AG04449 (cell line): ENCODE results near the gene COBLL1.
A peak's percentile ranks its signal among the peaks of the same experiment; 100 is the strongest.

Source experiments
- CTCF ChIA-PET: fragments of 350-600 bp; formaldehyde crosslinking; extraction: SDS; loops from one replicate; lab custom pipeline; 2021; ENCODE audit warnings: antibody characterized with exemption; lab: Yijun Ruan, JAX
- POLR2A ChIA-PET: fragments of 400-600, 350-600 bp; formaldehyde crosslinking; extraction: SDS; loops from one replicate; lab custom pipeline; 2020; ENCODE audit warnings: antibody characterized with exemption, inconsistent platforms; lab: Yijun Ruan, JAX
- DNase-seq: peaks from one replicate; pipeline ENCODE4 v3.0.0-alpha.2; 2010; ENCODE audit warnings: low read depth, low spot score
- H3K4me3 ChIP-seq: 2 replicates; pipeline ENCODE4 v1.5.1; 2011; ENCODE audit warnings: low read depth, mild to moderate bottlenecking, control low read depth, low read length
- TF ChIP-seq, protein P1 (sequence below): IDR thresholded peaks from one replicate; pipeline ENCODE4 v1.5.1; 2011; ENCODE audit warnings: mild to moderate bottlenecking, moderate library complexity, low read length, control low read depth, inconsistent platforms; ENCODE audit not compliant: insufficient read depth; ENCODE audit errors: missing control alignments

COBLL1 gene

DNA sequence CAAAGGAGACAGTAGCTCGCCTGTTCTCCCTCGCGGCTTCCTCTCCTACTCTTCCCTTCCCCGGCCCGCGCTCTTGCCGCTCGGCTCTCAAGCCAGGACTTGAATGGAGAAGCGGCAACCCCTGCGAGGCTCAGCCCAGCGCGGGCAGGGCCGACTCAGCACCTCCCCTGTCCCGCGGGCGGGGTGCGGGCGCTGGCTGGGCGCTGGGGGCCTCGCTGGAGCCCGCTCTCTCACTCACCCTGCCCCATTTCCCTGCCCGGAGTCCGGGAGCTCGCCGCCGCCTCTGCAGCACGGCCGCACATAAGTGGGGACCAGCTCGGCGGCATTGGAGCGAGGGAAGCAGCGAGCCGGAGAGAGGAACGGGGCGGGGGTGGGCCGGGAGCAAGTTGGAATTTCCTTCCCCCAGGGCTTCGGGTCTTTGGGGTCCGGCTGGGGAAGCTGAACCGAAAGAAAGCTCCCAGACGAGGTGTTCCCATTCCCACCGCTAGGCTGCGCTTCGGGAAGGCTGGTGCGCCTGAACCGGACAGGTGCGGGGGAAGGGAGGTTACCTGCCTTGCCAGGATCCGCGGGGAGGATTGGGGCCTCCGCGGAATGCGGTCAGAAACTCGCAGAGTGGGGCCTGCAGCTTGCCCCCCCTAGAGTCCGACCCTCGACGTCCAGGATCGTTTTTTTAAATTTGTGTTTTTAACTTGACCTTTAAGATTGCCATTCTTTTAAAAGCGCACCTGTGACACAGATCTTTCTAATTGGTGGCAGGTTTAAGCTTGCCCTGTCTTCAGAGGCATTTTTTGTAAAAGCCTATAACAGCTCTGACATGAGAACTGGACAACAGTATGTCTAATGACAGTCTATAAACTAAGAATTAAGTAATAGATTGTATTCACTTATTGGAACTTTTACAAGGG lies at the start of gene COBLL1:
Gene COBLL1, minus strand, starts transcription at position 105 of the 905 bp plus-strand sequence. CDS start 627 bp downstream, outside the sequence.
- ChIA-PET POLR2A (interaction anchor here (0.9 to 1.3 kb wide), 4 partner anchors 17 to 107 kb away, joined by 3 read pairs; no protein-coding TSS in a partner anchor), CTCF (interaction anchor here (0.6 to 4.3 kb wide), 52 partner anchors 10 to 148 kb away, joined by 3 to 63 read pairs (median 4); no protein-coding TSS in a partner anchor)
- no peak for DNase-seq
- peak within 1 kb of the TSS; percentile 71 for H3K4me3 ChIP-seq
- TF ChIP-seq, protein P1, sequence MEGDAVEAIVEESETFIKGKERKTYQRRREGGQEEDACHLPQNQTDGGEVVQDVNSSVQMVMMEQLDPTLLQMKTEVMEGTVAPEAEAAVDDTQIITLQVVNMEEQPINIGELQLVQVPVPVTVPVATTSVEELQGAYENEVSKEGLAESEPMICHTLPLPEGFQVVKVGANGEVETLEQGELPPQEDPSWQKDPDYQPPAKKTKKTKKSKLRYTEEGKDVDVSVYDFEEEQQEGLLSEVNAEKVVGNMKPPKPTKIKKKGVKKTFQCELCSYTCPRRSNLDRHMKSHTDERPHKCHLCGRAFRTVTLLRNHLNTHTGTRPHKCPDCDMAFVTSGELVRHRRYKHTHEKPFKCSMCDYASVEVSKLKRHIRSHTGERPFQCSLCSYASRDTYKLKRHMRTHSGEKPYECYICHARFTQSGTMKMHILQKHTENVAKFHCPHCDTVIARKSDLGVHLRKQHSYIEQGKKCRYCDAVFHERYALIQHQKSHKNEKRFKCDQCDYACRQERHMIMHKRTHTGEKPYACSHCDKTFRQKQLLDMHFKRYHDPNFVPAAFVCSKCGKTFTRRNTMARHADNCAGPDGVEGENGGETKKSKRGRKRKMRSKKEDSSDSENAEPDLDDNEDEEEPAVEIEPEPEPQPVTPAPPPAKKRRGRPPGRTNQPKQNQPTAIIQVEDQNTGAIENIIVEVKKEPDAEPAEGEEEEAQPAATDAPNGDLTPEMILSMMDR: peak; percentile 86

- TF ChIP-seq, protein P1: no peak
- H3K4me3 ChIP-seq: no peak overlapping the region
- POLR2A ChIA-PET: no interaction called here
- CTCF ChIA-PET: interaction anchor here (1.3 to 3.0 kb wide), 6 partner anchors 30 to 330 kb away, joined by 3 to 15 read pairs (median 3); partner anchors contain the start of gene COBLL1
- no peak for DNase-seq
These were observed 48.9 kb upstream of the COBLL1 start for GRCh38 chr2:164890544-164890943.

GRCh38 chr2:164888592-164888991 lies 47.0 kb upstream of the COBLL1 start:
- TF ChIP-seq, protein P1: no peak
- H3K4me3 ChIP-seq: no peak overlapping the region
- DNase-seq: no peak
- ChIA-PET CTCF (no interaction called here), POLR2A (no interaction called here)

- TF ChIP-seq, protein P1: no peak
- H3K4me3 ChIP-seq: no peak overlapping the region
- ChIA-PET CTCF (no interaction called here), POLR2A (no interaction called here)
- no peak for DNase-seq
These were observed 46.0 kb upstream of the COBLL1 start for GRCh38 chr2:164887434-164888144.

- DNase-seq: no peak
- CTCF ChIA-PET: interaction anchor here (0.9 to 3.7 kb wide), 4 partner anchors 27 to 41 kb away, joined by 3 to 14 read pairs (median 6); partner anchors contain the start of gene COBLL1
- TF ChIP-seq, protein P1: no peak
- POLR2A ChIA-PET: no interaction called here
- no peak overlapping the region for H3K4me3 ChIP-seq
These were observed 40.7 kb upstream of the COBLL1 start for GRCh38 chr2:164882276-164882675.
